ENCODE data around the gene NTM.

DNA sequence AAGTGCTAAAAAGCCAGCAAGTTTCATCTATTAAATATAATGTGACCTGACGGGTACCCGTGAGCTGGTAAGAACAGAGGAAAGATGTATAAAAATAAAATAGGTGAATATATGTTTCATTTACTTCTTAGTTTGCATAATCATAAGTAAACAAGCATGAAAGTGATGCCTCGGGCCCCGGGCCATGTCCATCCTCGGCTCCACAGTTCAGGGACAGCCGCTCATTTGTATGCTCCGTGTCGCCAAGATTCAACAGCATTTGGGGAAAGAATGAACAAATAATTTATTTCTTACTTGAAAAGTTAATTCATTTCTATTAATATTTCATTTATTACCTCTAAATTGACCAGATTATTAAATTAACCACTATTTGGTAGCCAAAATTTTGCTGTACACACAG lies 251.8 kb downstream of the NTM start:
- TF ChIP-seq, protein P1, sequence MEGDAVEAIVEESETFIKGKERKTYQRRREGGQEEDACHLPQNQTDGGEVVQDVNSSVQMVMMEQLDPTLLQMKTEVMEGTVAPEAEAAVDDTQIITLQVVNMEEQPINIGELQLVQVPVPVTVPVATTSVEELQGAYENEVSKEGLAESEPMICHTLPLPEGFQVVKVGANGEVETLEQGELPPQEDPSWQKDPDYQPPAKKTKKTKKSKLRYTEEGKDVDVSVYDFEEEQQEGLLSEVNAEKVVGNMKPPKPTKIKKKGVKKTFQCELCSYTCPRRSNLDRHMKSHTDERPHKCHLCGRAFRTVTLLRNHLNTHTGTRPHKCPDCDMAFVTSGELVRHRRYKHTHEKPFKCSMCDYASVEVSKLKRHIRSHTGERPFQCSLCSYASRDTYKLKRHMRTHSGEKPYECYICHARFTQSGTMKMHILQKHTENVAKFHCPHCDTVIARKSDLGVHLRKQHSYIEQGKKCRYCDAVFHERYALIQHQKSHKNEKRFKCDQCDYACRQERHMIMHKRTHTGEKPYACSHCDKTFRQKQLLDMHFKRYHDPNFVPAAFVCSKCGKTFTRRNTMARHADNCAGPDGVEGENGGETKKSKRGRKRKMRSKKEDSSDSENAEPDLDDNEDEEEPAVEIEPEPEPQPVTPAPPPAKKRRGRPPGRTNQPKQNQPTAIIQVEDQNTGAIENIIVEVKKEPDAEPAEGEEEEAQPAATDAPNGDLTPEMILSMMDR (IDR thresholded peaks at IDR 0.05) = no peak
- TF ChIP-seq POLR2A (IDR thresholded peaks at IDR 0.05) = no peak

Measured in adrenal gland (tissue), 5 donors.